ENCODE results near the gene ZNF239. TPM values are rescaled to one million over a fixed set of nuclear protein-coding genes. Genes with fewer than 3 reads are reported as not detected.
A peak's percentile ranks its signal among the peaks of the same experiment; 100 is the strongest.
"Not testable (repeated sequence)": the region's sequence is repeated elsewhere in the genome, so short reads cannot be mapped to it uniquely, and the experiment has no call there.

ZNF239 gene
- total RNA-seq, 2 experiments from 2014 or later: 2.4 to 2.7 TPM

GRCh38 chr10:43576580-43576979, 2.2 kb upstream of the ZNF239 start:
- DNase-seq: no peak
- H3K36me3 Mint-ChIP-seq (ENCODE audit: low read depth): peaks cover 29% of the 10 kb centered on the region
- peaks cover 20% of the 10 kb centered on the region for H3K9me3 Mint-ChIP-seq (ENCODE audit: low read depth)
- H3K27me3 Mint-ChIP-seq: no peaks in the 10 kb centered on the region
- peak overlapping the region; percentile 1 for H3K27ac Mint-ChIP-seq
- no peak overlapping the region for H3K4me3 Mint-ChIP-seq
- ChIA-PET POLR2A (interaction anchor here (0.6 kb wide), 1 partner anchor 90 kb away, joined by 3 read pairs; no protein-coding TSS in a partner anchor), CTCF (no interaction called here)
- ATAC-seq: peak; percentile 63
- H3K4me1 Mint-ChIP-seq: peaks cover 42% of the 10 kb centered on the region
- intact Hi-C loops (cut with DNase I, micrococcal nuclease): loop anchor here in 1 of 2 experiments (10.0 kb wide), 1 partner anchor 182 kb away; no protein-coding TSS in a partner anchor

DNA sequence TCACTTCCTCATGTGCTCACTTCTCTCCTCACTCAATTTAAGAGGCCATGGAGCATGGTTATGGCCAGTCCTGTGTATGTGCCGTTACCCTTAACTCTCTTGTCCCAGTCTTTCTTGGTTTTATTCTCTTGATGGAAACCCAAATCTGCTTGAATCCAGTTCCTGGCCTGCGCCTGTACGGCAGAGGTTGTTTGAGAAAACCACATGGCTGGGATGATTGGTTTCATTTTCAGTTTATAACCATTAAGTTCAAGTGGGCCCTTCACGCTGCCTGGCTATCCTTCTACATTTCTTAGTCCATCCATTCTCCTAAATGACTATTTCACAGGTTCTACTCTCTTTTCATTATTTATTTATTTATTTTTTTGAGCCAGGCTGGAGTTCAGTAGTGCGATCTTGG, 1.6 kb upstream of the ZNF239 start:
- Mint-ChIP-seq H3K4me3 (no peak overlapping the region), H3K4me1 (peaks cover 45% of the 10 kb centered on the region), H3K27me3 (no peaks in the 10 kb centered on the region), H3K9me3 (ENCODE audit: low read depth) (peaks cover 20% of the 10 kb centered on the region), H3K27ac (peak overlapping the region; percentile 72), H3K36me3 (ENCODE audit: low read depth) (peaks cover 32% of the 10 kb centered on the region)
- ATAC-seq (no peak), DNase-seq (no peak)
- CTCF ChIA-PET: interaction anchor here (0.8 kb wide), 1 partner anchor 64 kb away, joined by 4 read pairs; no protein-coding TSS in a partner anchor
- POLR2A ChIA-PET: no interaction called here
- intact Hi-C loops (cut with DNase I, micrococcal nuclease): loop anchor here in 1 of 2 experiments (10.0 kb wide), 1 partner anchor 181 kb away; no protein-coding TSS in a partner anchor

GRCh38 chr10:43574906-43575305, 490 bp upstream of the ZNF239 start:
- H3K27me3 Mint-ChIP-seq: no peaks in the 10 kb centered on the region
- DNase-seq: no peak
- CTCF ChIA-PET: interaction anchor here (0.6 to 1.5 kb wide), 4 partner anchors 33 to 870 kb away, joined by 3 to 5 read pairs (median 3); no protein-coding TSS in a partner anchor
- H3K27ac Mint-ChIP-seq: peak overlapping the region; percentile 82
- H3K4me1 Mint-ChIP-seq: peaks cover 51% of the 10 kb centered on the region
- H3K9me3 Mint-ChIP-seq (ENCODE audit: low read depth): peaks cover 23% of the 10 kb centered on the region
- ATAC-seq: no peak
- POLR2A ChIA-PET: no interaction called here
- intact Hi-C loops (cut with DNase I, micrococcal nuclease): loop anchor here (1.0 to 10.0 kb wide), 8 partner anchors 20 to 938 kb away; partner anchors contain the start of genes ZNF32 (in 2 of the 2), ZNF485 (in 2 of the 2) and ZNF33B (in 1 of the 2)
- peak overlapping the region; percentile 70 for H3K4me3 Mint-ChIP-seq
- peaks cover 33% of the 10 kb centered on the region for H3K36me3 Mint-ChIP-seq (ENCODE audit: low read depth)

DNA sequence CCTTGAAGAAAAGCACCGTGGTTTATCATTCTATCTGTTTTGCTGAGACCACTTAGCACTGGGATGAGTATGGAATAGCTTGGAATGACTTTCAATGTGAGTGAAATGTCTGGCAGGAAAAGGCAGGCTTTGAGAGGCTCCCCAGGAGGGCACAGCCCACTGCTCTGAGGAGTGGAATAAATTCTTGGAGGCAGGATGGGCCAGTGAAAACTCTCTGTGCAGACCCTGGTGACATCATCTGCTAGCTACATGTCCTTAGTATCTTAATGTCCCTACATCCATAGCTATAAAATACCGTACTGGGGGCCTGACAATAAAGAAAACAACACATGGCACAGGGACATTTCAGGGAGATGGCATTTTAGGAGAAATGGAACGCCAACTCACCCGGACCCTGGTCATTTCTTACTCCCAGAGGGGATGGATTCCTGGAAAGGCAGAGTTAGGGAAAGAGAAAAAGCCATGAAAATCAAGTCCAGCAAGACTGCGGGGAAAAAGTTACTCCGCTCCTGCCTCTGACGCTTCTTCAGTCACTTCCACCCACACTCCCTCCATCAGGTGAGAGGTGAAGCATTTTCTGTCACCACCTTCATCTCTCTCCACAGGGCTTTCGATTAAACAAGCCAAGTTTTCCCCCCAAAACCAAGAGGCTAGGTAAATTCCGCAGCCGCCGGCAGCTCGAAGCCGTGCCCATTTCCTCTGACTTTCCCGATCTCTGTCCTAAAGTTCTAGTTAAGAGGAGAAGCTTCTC, 991 bp downstream of the ZNF239 start:
- intact Hi-C loops (cut with DNase I, micrococcal nuclease): loop anchor here (5.0 to 10.0 kb wide), 5 partner anchors 34 to 936 kb away; partner anchors contain the start of genes ZNF32 (in 1 of the 2), ZNF33B (in 1 of the 2) and ZNF485 (in 1 of the 2)
- Mint-ChIP-seq H3K36me3 (ENCODE audit: low read depth) (peaks cover 33% of the 10 kb centered on the region), H3K4me3 (peak overlapping the region; percentile 55), H3K4me1 (peaks cover 51% of the 10 kb centered on the region), H3K27me3 (no peaks in the 10 kb centered on the region), H3K27ac (peak overlapping the region; percentile 53), H3K9me3 (ENCODE audit: low read depth) (peaks cover 23% of the 10 kb centered on the region)
- peak; percentile 20 for DNase-seq
- ChIA-PET CTCF (interaction anchor here (0.6 to 1.5 kb wide), 5 partner anchors 13 to 1281 kb away, joined by 3 to 8 read pairs (median 3); no protein-coding TSS in a partner anchor), POLR2A (interaction anchor here (0.9 kb wide), 1 partner anchor 43 kb away, joined by 5 read pairs; no protein-coding TSS in a partner anchor)
- no peak for ATAC-seq

GRCh38 chr10:43570971-43571370, 3.4 kb downstream of the ZNF239 start:
- H3K9me3 Mint-ChIP-seq (ENCODE audit: low read depth): peaks cover 18% of the 10 kb centered on the region
- no peak overlapping the region for H3K4me3 Mint-ChIP-seq
- peaks cover 34% of the 10 kb centered on the region for H3K36me3 Mint-ChIP-seq (ENCODE audit: low read depth)
- peaks cover 44% of the 10 kb centered on the region for H3K4me1 Mint-ChIP-seq
- POLR2A ChIA-PET: no interaction called here
- ATAC-seq (no peak), DNase-seq (no peak)
- intact Hi-C loops (cut with DNase I, micrococcal nuclease): loop anchor here (5.0 to 10.0 kb wide), 5 partner anchors 36 to 934 kb away; partner anchors contain the start of genes ZNF32 (in 1 of the 2), ZNF33B (in 1 of the 2) and ZNF485 (in 1 of the 2)
- no peak overlapping the region for H3K27ac Mint-ChIP-seq
- no peaks in the 10 kb centered on the region for H3K27me3 Mint-ChIP-seq
- CTCF ChIA-PET: no interaction called here

DNA sequence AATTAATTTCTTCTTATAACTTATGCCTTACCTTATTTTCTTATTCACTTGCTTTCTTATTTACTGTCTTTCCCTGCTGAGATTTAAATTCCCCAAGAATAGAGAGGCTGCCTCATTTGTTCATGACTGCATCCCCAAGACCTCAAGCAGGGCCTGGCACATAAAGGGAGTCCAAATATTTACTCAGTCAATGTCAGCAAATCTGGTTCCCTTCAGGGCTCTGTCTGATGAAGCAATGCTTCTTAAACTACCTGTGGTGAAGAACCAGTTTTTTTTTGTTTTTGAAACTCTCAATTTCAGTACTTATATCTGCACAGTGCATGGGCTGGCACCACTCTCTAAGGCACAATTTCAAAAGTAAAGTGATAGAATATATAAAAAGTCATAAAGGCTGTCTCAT, 4.7 kb downstream of the ZNF239 start:
- Mint-ChIP-seq H3K9me3 (ENCODE audit: low read depth) (peaks cover 9% of the 10 kb centered on the region), H3K27me3 (no peaks in the 10 kb centered on the region), H3K4me1 (peaks cover 31% of the 10 kb centered on the region), H3K36me3 (ENCODE audit: low read depth) (peaks cover 33% of the 10 kb centered on the region), H3K4me3 (no peak overlapping the region), H3K27ac (no peak overlapping the region)
- ATAC-seq: no peak
- no peak for DNase-seq
- CTCF ChIA-PET: no interaction called here
- POLR2A ChIA-PET: no interaction called here
- intact Hi-C loops (cut with DNase I, micrococcal nuclease): loop anchor here (5.0 to 10.0 kb wide), 5 partner anchors 38 to 932 kb away; partner anchors contain the start of genes ZNF32 (in 1 of the 2), ZNF33B (in 1 of the 2) and ZNF485 (in 1 of the 2)

- H3K9me3 Mint-ChIP-seq (ENCODE audit: low read depth): peaks cover 59% of the 10 kb centered on the region
- ChIA-PET CTCF (no interaction called here), POLR2A (no interaction called here)
- no peaks in the 10 kb centered on the region for H3K4me1 Mint-ChIP-seq
- H3K27me3 Mint-ChIP-seq: no peaks in the 10 kb centered on the region
- no peak overlapping the region for H3K27ac Mint-ChIP-seq
- intact Hi-C loops (cut with DNase I, micrococcal nuclease): no loop called here
- peaks cover 76% of the 10 kb centered on the region for H3K36me3 Mint-ChIP-seq (ENCODE audit: low read depth)
- DNase-seq (no peak), ATAC-seq (no peak)
- H3K4me3 Mint-ChIP-seq: no peak overlapping the region
These were observed 17.2 kb downstream of the ZNF239 start for GRCh38 chr10:43557214-43557613.

DNA sequence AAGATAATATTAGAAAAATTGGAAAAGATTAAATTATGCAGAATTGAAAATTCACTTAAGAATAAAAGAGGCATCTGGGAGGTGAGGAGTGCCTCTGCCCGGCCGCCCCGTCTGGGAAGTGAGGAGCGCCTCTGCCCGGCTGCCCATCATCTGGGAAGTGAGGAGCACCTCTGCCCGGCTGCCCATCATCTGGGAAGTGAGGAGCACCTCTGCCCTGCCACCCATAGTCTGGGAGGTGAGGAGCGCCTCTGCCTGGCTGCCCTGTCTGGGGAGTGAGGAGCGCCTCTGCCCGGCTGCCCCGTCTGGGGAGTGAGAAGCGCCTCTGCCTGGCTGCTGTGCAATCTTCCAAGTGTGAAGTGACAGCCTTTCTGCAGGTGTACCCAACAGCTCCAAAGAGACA, 30.7 kb downstream of the ZNF239 start:
- ATAC-seq; H3K4me3 Mint-ChIP-seq; H3K27me3 Mint-ChIP-seq; H3K27ac Mint-ChIP-seq; intact Hi-C loops (cut with DNase I, micrococcal nuclease); H3K4me1 Mint-ChIP-seq; POLR2A ChIA-PET; DNase-seq; H3K36me3 Mint-ChIP-seq (ENCODE audit: low read depth): not testable (repeated sequence)
- CTCF ChIA-PET: interaction anchor here (0.6 kb wide), 1 partner anchor 1210 kb away, joined by 3 read pairs; no protein-coding TSS in a partner anchor
- H3K9me3 Mint-ChIP-seq (ENCODE audit: low read depth): peaks cover 12% of the 10 kb centered on the region

DNA sequence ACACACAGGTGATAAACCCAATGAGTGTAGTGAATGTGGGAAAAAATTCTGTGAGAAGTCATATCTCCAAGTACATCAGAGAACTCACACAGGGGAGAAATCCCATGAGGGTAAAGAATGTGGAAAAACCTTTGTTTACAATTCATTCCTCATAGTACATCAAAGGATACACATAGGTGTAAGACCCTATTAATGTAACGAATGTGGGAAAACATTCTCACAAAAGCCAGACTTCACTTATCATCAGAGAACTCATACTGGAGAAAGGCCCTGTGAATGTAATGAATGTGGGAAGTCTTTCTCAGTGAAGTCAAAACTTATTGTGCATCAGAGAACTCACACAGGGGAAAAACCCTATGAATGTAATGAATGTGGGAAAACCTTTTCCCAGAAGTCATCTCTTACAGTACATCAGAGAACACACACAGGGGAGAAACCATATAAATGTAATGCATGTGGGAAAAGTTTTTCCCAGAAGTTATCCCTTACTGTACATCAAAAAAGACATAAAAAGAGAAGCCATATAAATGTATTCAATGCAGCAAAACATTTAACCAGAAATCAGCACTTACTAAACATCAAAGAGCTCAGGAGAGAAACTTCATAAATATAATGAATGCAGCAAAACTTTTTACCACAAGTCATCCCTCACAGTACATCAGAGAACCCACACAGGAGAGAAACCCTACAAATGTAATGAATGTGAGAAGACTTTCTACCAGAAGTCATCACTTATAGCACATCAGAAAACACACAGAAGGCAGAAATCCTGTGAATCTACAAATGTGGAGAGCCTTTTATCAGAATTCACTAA, 49.8 kb downstream of the ZNF239 start:
- peaks cover 47% of the 10 kb centered on the region for H3K9me3 Mint-ChIP-seq (ENCODE audit: low read depth)
- ChIA-PET POLR2A (no interaction called here), CTCF (interaction anchor here (1.3 kb wide), 1 partner anchor 22 kb away, joined by 3 read pairs; no protein-coding TSS in a partner anchor)
- no peak overlapping the region for H3K27ac Mint-ChIP-seq
- peaks cover 40% of the 10 kb centered on the region for H3K36me3 Mint-ChIP-seq (ENCODE audit: low read depth)
- no peaks in the 10 kb centered on the region for H3K4me1 Mint-ChIP-seq
- ATAC-seq (no peak), DNase-seq (no peak)
- H3K27me3 Mint-ChIP-seq: no peaks in the 10 kb centered on the region
- no peak overlapping the region for H3K4me3 Mint-ChIP-seq
- intact Hi-C loops (cut with DNase I, micrococcal nuclease): loop anchor here in 1 of 2 experiments (5.0 kb wide), 1 partner anchor 93 kb away; no protein-coding TSS in a partner anchor

Data from activated CD4-positive, alpha-beta T cell treated with anti-CD3 and anti-CD28 coated beads for 36 hours (primary cell).